ENCODE data around the gene P2RX5.

- no peak for TF ChIP-seq CTCF (IDR thresholded peaks at IDR 0.05; ENCODE audit: extremely low read depth in 1 of 2, insufficient read depth in 1 of 2, low read depth in 1 of 2, low read length in 2 of 2)
- no peak for TF ChIP-seq MAX (IDR thresholded peaks at IDR 0.05; ENCODE audit: insufficient read depth, insufficient read length)
- no peak for TF ChIP-seq POLR2A (IDR thresholded peaks at IDR 0.05; ENCODE audit: low read depth, low read length)
- no peak for TF ChIP-seq EZH2 (IDR thresholded peaks at IDR 0.05; ENCODE audit: borderline replicate concordance, low read depth, low read length, severe bottlenecking)
- no peak for TF ChIP-seq POLR2AphosphoS5 (IDR thresholded peaks at IDR 0.05; ENCODE audit: insufficient read depth, low read depth, low read length)
Observed at GRCh38 chr17:3730881-3731429, 35.0 kb upstream of the P2RX5 start.

Measured in endothelial cell of umbilical vein (primary cell).